Ascending aorta (tissue), 2 donors: ENCODE data around the gene VAT1L. TPM values are rescaled to one million over a fixed set of nuclear protein-coding genes. Genes with fewer than 3 reads are reported as not detected.

Experiments used
- DNase-seq, 2 donors: peaks; one replicate each; pipeline ENCODE4 v3.0.0-alpha.2; 2019; ENCODE audit warnings: low spot score in 2 of 2
- H3K27ac ChIP-seq, 2 donors: fragments of 200-600 bp; sonication (generic); one replicate each; pipeline ENCODE4 v1.5.1; 2016 to 2017; ENCODE audit warnings: mild to moderate bottlenecking in 1 of 2
- H3K27me3 ChIP-seq: fragments of 200-600 bp; sonication (generic); one replicate; pipeline ENCODE4 v1.5.1; 2017
- H3K36me3 ChIP-seq, 2 donors: fragments of 200-600 bp; sonication (generic); one replicate each; pipeline ENCODE4 v1.5.1; 2016
- H3K4me1 ChIP-seq, 2 donors: fragments of 200-600 bp; sonication (generic); one replicate each; pipeline ENCODE4 v1.5.1; 2016 to 2017; ENCODE audit warnings: mild to moderate bottlenecking in 1 of 2
- H3K4me3 ChIP-seq, 2 donors: fragments of 200-600 bp; sonication (generic); one replicate each; pipeline ENCODE4 v1.5.1; 2016 to 2017; ENCODE audit warnings: mild to moderate bottlenecking in 1 of 2
- H3K9me3 ChIP-seq, 2 donors: fragments of 200-600 bp; sonication (generic); one replicate each; pipeline ENCODE4 v1.5.1; 2016
- CTCF ChIP-seq, 3 experiments: fragments of 200-600 bp in 2 of 3; fragments of 450-650 bp in 1 of 3; sonication (generic) in 2 of 3; IDR thresholded peaks; one replicate each; pipeline ENCODE4 v1.5.1; 2016 to 2019; ENCODE audit warnings: antibody characterized with exemption in 3 of 3, mild to moderate bottlenecking in 1 of 3, moderate library complexity in 1 of 3
- intact Hi-C: fragments of 100-400 bp; cut with DNase I; formaldehyde crosslinking; loops from one replicate; pipeline ENCODE4 v1.15.1; 2023
- total RNA-seq: library from RNA; depleted of rRNA; stranded (reverse); fragments of >200 nt; gene quantifications from one replicate; pipeline ENCODE4 v1.1.0, GENCODE V29; 2016

VAT1L gene
- total RNA-seq, 1 donor from 2014 or later = 12.6 TPM

- intact Hi-C loops = no loop called here
- H3K36me3 ChIP-seq = peaks cover 0 to 3% of the 10 kb centered on the region in 2 donors
These were observed 189.0 kb downstream of the VAT1L start for GRCh38 chr16:77977339-77977738.

GRCh38 chr16:77985111-77985510, 196.7 kb downstream of the VAT1L start:
- DNase-seq = no peak
- H3K36me3 ChIP-seq = no peaks in the 10 kb centered on the region
- H3K27ac ChIP-seq = no peak overlapping the region
- H3K27me3 ChIP-seq = no peaks in the 10 kb centered on the region
- peaks cover 0 to 13% of the 10 kb centered on the region in 2 donors for H3K4me1 ChIP-seq
- no peak overlapping the region for H3K4me3 ChIP-seq
- intact Hi-C loops = no loop called here
- H3K9me3 ChIP-seq = no peaks in the 10 kb centered on the region
- TF ChIP-seq CTCF (IDR thresholded peaks at IDR 0.05) = no peak

More at GRCh38 chr16:77977339-77977738, 189.0 kb downstream of the VAT1L start:
- H3K9me3 ChIP-seq = no peaks in the 10 kb centered on the region
- H3K27me3 ChIP-seq = no peaks in the 10 kb centered on the region
- DNase-seq = no peak
- H3K27ac ChIP-seq = no peak overlapping the region
- no peak overlapping the region for H3K4me3 ChIP-seq
- H3K4me1 ChIP-seq = no peaks in the 10 kb centered on the region
- TF ChIP-seq CTCF (IDR thresholded peaks at IDR 0.05) = no peak

- Histone ChIP-seq H3K27ac (peak overlapping the region; percentile 73 to 82), H3K4me3 (no peak overlapping the region), H3K4me1 (peaks cover 0 to 13% of the 10 kb centered on the region in 2 donors), H3K9me3 (no peaks in the 10 kb centered on the region), H3K36me3 (no peaks in the 10 kb centered on the region), H3K27me3 (no peaks in the 10 kb centered on the region)
- intact Hi-C loops = loop anchor here (2.0 kb wide), 1 partner anchor 17 kb away; no protein-coding TSS in a partner anchor
- no peak for TF ChIP-seq CTCF (IDR thresholded peaks at IDR 0.05)
- DNase-seq = no peak
These were observed 197.8 kb downstream of the VAT1L start for GRCh38 chr16:77986011-77986740.

- peak overlapping the region in 1 of 2 donors; percentile 2 for H3K4me3 ChIP-seq
- H3K27me3 ChIP-seq = no peaks in the 10 kb centered on the region
- peaks cover 0 to 7% of the 10 kb centered on the region in 2 donors for H3K9me3 ChIP-seq
- H3K27ac ChIP-seq = peak overlapping the region; percentile 73 to 82
- no peaks in the 10 kb centered on the region for H3K36me3 ChIP-seq
- H3K4me1 ChIP-seq = peaks cover 0 to 13% of the 10 kb centered on the region in 2 donors
- no peak for DNase-seq
- no peak for TF ChIP-seq CTCF (IDR thresholded peaks at IDR 0.05)
- intact Hi-C loops = loop anchor here (2.0 kb wide), 1 partner anchor 15 kb away; no protein-coding TSS in a partner anchor
These were observed 199.4 kb downstream of the VAT1L start for GRCh38 chr16:77987810-77988209.

GRCh38 chr16:77989846-77990245, 201.5 kb downstream of the VAT1L start:
- no peak overlapping the region for H3K4me3 ChIP-seq
- DNase-seq = no peak
- peaks cover 0 to 7% of the 10 kb centered on the region in 2 donors for H3K9me3 ChIP-seq
- intact Hi-C loops = loop anchor here (5.0 kb wide), 1 partner anchor 798 kb away; the partner anchor contains the start of gene MON1B
- TF ChIP-seq CTCF (IDR thresholded peaks at IDR 0.05) = no peak
- H3K4me1 ChIP-seq = peaks cover 0 to 13% of the 10 kb centered on the region in 2 donors
- H3K36me3 ChIP-seq = no peaks in the 10 kb centered on the region
- H3K27ac ChIP-seq = no peak overlapping the region
- no peaks in the 10 kb centered on the region for H3K27me3 ChIP-seq
